GF-D8 (cell line): Measurements from ENCODE around the gene KCNQ1.

Experiments used
- DNase-seq: peaks from one replicate; lab custom pipeline; 2025; lab: John Stamatoyannopoulos, UW

The KCNQ1 gene

DNA sequence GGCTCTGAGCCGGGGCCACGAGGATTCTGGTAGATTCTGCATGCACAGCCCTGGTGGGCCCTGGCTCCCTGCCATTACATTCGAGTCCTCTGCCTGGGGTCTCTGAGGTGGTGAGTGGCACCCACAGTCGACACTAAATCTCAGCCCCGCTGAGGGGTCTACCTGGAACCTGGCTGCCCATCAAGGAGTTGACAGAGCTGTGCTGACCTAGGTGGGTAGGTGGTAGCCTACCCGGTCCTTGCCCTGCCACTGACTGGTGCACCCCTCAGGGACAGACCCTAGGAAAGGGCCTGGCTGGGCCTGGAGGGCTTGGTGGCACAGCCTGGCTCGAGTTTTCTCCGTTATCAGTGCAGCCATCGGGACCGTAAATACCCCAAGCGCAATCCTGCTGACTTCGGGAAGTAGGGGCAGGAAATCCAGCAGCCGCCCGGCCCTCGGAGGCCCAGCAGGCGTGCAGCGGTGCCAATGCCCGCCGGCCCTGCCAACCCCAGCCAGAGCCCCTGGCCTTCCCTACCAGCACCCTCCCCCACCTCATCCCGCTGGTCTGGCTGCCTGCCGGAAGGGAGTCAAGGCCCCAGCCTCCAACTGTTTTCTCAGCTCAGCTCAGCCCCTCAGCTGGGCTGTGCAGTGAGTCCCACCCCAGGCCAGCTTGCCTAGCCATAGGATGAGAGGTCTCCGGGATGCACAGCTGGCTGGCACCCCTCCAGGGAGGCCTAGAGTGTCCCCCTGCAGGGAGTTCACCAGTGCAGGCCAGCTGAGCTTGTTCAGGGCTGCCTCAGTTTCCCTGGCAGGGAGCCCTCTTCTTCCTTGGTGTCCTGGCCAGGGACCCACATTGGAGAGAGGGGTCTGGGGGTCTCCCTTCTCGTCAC is 335.4 kb downstream of the KCNQ1 start:
- DNase-seq = no peak

- no peak for DNase-seq
These were observed 336.1 kb downstream of the KCNQ1 start for GRCh38 chr11:2780850-2781407.

DNA sequence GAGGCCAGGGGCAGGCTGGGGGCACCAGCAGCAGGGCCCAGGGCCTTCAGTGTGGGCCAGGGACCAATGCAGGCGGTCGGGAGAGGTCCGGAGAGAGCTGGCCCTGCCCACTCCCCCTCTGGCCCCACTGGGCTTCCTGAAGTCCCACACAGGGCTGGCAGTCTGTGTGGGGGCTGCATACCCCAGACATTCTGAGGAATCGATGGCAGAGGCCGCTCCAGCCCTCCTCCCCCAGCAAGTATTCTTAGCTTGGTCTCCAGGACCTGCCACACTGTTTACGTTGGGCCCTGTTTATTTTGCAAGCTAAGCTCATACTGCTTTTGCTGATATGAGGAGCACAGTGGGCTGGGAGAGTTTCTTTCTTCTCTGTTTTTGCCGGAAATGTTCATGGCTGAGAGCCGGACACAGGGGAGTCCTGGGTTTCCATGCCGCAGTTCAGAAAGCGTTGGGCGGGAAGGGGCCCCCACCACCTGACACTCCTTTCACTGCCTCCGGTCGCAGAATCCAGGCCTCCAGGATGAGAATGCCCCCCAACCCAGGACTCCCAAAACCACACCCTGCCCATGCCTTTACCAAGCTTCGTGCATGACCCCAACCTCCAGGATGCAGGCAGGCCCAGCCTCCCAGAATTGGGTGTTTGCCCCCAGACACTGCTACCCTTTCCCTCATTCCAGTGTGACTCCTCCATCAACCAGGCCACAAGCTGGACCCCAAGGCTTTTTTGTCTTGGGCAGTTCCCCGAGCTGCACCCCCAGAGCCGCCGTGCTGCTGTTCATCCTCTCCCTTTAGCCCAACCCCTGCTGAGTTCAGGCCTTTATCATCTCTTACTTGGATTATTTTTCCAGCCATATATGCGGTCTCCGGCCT is 336.8 kb downstream of the KCNQ1 start:
- DNase-seq = no peak

DNA sequence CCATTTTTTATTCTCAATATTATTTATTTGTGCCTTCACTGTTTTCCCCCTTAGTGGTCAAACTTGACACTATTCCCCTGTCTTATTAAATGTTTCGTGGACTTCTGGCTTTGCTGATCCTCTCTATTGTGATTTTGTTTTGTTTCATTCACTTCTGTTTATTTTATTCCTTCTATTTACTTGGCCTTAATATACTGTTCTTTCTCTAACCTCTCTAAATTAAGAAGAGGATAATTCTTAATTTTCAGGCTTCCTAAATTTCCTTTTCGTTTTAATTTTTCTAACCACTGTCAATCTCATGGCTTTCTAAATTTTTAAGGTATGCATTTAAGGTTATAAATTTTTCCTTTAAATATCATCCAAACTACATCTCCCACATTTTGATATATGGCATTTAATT is 338.0 kb downstream of the KCNQ1 start:
- DNase-seq = no peak

GRCh38 chr11:2783536-2784082 is 338.8 kb downstream of the KCNQ1 start:
- no peak for DNase-seq

DNA sequence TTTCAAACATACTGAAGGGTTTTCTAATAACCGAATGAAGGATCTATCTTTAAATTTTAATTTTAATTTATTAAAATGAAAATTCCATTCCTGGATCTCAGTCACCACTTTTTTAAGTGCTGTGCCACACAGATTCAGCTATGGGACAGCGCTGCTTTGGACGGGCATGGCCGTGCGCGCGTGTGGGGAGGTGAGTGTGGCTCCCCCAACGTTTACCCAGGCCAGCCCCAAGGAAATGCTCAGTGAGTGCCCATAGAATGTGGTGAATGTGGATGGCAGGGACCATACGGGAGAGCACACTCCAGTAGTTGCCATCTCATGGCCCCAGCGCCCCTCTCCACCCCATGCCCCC is 343.0 kb downstream of the KCNQ1 start:
- DNase-seq = no peak

GRCh38 chr11:2788168-2789071 is 343.6 kb downstream of the KCNQ1 start:
- no peak for DNase-seq

- no peak for DNase-seq
These were observed 344.5 kb downstream of the KCNQ1 start for GRCh38 chr11:2789331-2789730.

- DNase-seq = no peak
These were observed 345.2 kb downstream of the KCNQ1 start for GRCh38 chr11:2789791-2790567.

DNA sequence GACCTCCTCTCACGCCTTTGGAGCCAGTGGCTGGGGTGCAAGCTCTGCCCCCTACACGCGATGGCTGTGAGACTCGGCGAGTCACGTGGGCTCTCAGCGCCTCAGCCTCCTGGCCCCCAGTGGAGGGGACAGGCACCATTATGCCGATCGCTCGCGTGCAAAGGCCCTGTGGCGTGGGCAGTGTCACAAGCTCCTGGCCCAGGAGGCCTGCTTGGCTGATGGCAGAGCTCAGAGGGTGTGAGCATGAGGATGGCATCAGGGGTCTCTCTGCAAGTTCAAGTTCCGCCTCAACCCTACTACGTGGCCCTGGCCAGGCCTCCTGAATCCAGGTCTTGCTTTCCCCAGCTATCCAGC is 345.7 kb downstream of the KCNQ1 start:
- DNase-seq = no peak

- no peak for DNase-seq
These were observed 346.3 kb downstream of the KCNQ1 start for GRCh38 chr11:2791139-2791520.

- no peak for DNase-seq
These were observed 346.9 kb downstream of the KCNQ1 start for GRCh38 chr11:2791521-2792380.

DNA sequence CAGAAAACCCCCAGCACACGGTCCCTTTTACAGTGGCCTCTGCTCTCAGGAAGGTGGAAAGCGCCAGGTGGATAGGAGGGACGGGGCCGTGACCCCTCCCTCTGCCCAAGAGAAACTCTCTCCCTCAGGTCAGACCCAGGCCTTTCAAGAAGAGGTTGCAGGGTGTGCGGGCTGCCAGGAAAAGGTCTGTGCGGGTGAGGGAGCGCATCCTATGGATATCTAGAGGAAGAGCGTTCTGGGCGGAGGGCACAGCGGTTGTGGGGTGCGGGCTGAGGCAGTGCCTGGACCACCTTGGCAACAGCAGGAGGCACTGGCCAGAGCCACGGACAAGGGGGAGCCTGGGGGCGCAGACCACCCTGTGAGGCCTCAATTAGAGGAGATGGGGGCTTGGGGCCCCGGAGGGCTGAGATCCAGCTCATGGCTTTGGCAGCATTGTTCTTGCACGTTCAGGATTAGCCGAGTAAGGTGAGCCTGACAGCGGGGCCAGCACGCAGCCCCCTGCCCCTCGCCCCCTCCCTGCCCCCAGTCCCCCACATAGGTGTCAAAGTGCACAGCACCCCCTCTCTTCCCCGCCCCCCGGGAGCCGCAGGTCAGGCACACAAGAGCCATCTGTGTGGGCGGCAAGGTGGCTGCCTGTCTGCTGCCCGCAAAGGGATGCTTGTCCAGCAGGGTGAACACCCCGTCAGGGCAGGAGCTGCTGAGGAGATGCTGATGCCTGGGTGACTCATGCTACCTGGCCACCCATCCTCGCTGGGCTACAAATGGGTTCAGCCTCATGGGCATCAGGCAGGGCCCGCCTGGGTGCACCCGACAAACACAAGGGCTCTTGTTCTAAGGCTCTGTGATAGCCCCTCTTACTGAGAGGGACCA is 347.8 kb downstream of the KCNQ1 start:
- DNase-seq = no peak

DNA sequence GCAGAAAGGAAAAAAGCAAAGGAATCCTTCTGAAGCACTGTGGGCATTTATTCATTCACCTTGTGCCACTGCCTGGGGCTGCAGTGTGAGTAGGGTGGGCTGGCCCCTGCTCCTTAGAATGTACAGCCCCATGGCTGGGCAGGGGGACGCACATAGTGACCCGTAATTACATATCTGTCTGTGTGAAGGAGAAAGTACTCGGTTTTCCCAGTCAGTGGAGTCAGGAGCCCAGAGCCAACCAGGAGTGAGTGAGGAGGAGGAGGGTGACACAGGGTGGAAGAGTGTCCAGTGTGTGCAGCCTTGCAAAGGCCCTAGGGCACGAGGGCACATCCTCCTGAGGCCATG is 348.9 kb downstream of the KCNQ1 start:
- no peak for DNase-seq

- no peak for DNase-seq
These were observed 349.5 kb downstream of the KCNQ1 start for GRCh38 chr11:2794046-2794967.

DNA sequence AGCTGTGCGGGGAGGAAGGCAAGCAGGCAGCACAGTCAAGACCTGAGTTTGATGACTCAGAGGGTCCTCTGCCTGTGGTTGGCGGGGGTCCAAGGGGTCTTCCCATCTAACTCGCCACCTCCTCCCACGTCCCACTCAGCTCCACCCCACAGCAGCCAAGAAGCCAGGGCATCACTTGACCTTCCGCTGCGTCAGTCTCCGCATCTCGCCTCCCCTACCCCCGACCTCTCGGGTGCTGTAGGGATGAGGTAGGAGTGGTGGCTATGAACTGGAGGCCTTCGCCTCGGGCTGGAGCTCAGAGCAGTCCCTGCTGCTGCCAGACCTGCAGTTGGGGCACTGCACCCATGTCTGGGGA is 350.1 kb downstream of the KCNQ1 start:
- DNase-seq = no peak

GRCh38 chr11:2795491-2795991 is 350.7 kb downstream of the KCNQ1 start:
- DNase-seq = no peak

DNA sequence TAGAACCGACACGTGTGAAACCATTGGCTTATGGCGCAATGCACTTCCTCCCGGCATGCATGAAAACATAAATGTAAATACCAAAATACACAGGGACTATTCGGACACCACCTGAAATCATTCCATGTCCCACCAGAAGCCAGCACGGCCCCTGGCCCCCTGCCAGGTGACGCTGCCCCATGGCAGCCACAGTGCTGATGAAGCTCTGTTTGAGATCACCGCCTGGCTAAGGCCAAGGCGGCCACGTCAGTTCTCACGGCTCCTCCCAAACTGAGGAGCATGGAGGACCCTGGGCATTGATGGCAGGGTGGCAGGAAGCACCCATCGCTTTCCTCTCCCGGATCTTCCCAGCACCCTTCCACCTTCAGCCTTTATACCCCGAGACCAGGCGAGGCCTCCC is 351.3 kb downstream of the KCNQ1 start:
- no peak for DNase-seq
